GM12878 (cell line): ENCODE measurements around the gene GPR34. TPM values are rescaled to one million over a fixed set of nuclear protein-coding genes. Genes with fewer than 3 reads are reported as not detected.

Source experiments
- BMI1 ChIP-seq: fragments of 450-650 bp; IDR thresholded peaks from 2 replicates; pipeline ENCODE4 v1.6.1; 2016; ENCODE audit warnings: mild to moderate bottlenecking, moderate library complexity, borderline replicate concordance
- CBX3 ChIP-seq: fragments of 200-600 bp; sonication (generic); IDR thresholded peaks from 2 replicates; pipeline ENCODE4 v1.6.1; 2016; ENCODE audit warnings: low read depth, borderline replicate concordance
- CHD4 ChIP-seq: fragments of 200-600 bp; sonication (generic); IDR thresholded peaks from 2 replicates; pipeline ENCODE4 v1.6.1; 2016; ENCODE audit warnings: mild to moderate bottlenecking
- CREM ChIP-seq: IDR thresholded peaks from 2 replicates; pipeline ENCODE4 v1.6.1; 2014; ENCODE audit warnings: antibody characterized with exemption, low read depth
- CUX1 ChIP-seq: IDR thresholded peaks from 2 replicates; pipeline ENCODE4 v1.6.1; 2012; ENCODE audit warnings: improper control_type of control experiment, low read depth, low read length; ENCODE audit not compliant: insufficient replicate concordance
- DPF2 ChIP-seq: fragments of 450-650 bp; IDR thresholded peaks from 2 replicates; pipeline ENCODE4 v1.6.1; 2017; ENCODE audit warnings: mild to moderate bottlenecking
- EED ChIP-seq: sonication (generic); IDR thresholded peaks from 2 replicates; pipeline ENCODE4 v1.6.1; 2016; ENCODE audit warnings: antibody characterized with exemption, low read depth
- GABPA ChIP-seq: IDR thresholded peaks from 2 replicates; pipeline ENCODE4 v1.6.1; 2014; ENCODE audit warnings: antibody characterized with exemption, low read depth, mild to moderate bottlenecking, inconsistent platforms
- JUND ChIP-seq: IDR thresholded peaks from 2 replicates; pipeline ENCODE4 v1.6.1; 2012; ENCODE audit warnings: low read depth, mild to moderate bottlenecking, low read length, improper control_type of control experiment, moderate library complexity
- KDM1A ChIP-seq: fragments of 200-600 bp; sonication (generic); IDR thresholded peaks from 2 replicates; pipeline ENCODE4 v1.6.1; 2016; ENCODE audit warnings: borderline replicate concordance
- MEF2B ChIP-seq: fragments of 450-650 bp; IDR thresholded peaks from 2 replicates; pipeline ENCODE4 v1.6.1; 2018; ENCODE audit warnings: mild to moderate bottlenecking, moderate library complexity; ENCODE audit not compliant: partially characterized antibody, poor library complexity, severe bottlenecking
- MTA3 ChIP-seq: IDR thresholded peaks from 2 replicates; pipeline ENCODE4 v1.6.1; 2012; ENCODE audit warnings: low read length, inconsistent platforms, borderline replicate concordance
- MYC ChIP-seq: IDR thresholded peaks from 2 replicates; pipeline ENCODE4 v1.6.1; 2011; ENCODE audit warnings: mild to moderate bottlenecking, low read length, moderate library complexity, inconsistent platforms; ENCODE audit not compliant: insufficient read depth, insufficient replicate concordance, insufficient read length, severe bottlenecking
- NFIC ChIP-seq: IDR thresholded peaks from 2 replicates; pipeline ENCODE4 v1.6.1; 2012; ENCODE audit warnings: low read depth, mild to moderate bottlenecking, inconsistent platforms, low read length, moderate library complexity
- NRF1 ChIP-seq: conservative IDR thresholded peaks from 2 replicates; pipeline ENCODE4 v1.6.1; 2011; ENCODE audit warnings: mild to moderate bottlenecking, low read depth, low read length, improper control_type of control experiment
- PAX5 ChIP-seq: IDR thresholded peaks from 2 replicates; pipeline ENCODE4 v1.6.1; 2011; ENCODE audit warnings: low read depth, low read length, borderline replicate concordance
- PML ChIP-seq: IDR thresholded peaks from 2 replicates; pipeline ENCODE4 v1.6.1; 2012; ENCODE audit warnings: low read length, inconsistent platforms
- POLR2AphosphoS5 ChIP-seq: IDR thresholded peaks from 2 replicates; pipeline ENCODE4 v1.6.1; 2011; ENCODE audit warnings: mild to moderate bottlenecking, low read length, inconsistent platforms
- RB1 ChIP-seq: fragments of 450-650 bp; formaldehyde crosslinking; IDR thresholded peaks from 2 replicates; pipeline ENCODE4 v1.6.1; 2017; ENCODE audit warnings: mild to moderate bottlenecking, borderline replicate concordance
- SMAD1 ChIP-seq: fragments of 450-650 bp; IDR thresholded peaks from 2 replicates; pipeline ENCODE4 v1.6.1; 2018; ENCODE audit warnings: mild to moderate bottlenecking, low read depth; ENCODE audit not compliant: partially characterized antibody
- SP1 ChIP-seq: IDR thresholded peaks from one replicate; pipeline ENCODE4 v1.6.1; 2011; ENCODE audit warnings: low read depth, low read length
- SPI1 ChIP-seq: IDR thresholded peaks from 2 replicates; pipeline ENCODE4 v1.6.1; 2011; ENCODE audit warnings: low read depth, mild to moderate bottlenecking, low read length, moderate library complexity, borderline replicate concordance; ENCODE audit not compliant: insufficient read depth
- TARDBP ChIP-seq: IDR thresholded peaks from 2 replicates; pipeline ENCODE4 v1.6.1; 2016; ENCODE audit warnings: borderline replicate concordance
- TBL1XR1 ChIP-seq: IDR thresholded peaks from 2 replicates; pipeline ENCODE4 v1.6.1; 2012; ENCODE audit warnings: low read depth, low read length, improper control_type of control experiment
- TCF12 ChIP-seq: IDR thresholded peaks from 2 replicates; pipeline ENCODE4 v1.6.1; 2011; ENCODE audit warnings: low read depth, mild to moderate bottlenecking, low read length
- ZBED1 ChIP-seq: IDR thresholded peaks from 2 replicates; pipeline ENCODE4 v1.6.1; 2016; ENCODE audit warnings: borderline replicate concordance
- ZNF207 ChIP-seq: fragments of 450-650 bp; IDR thresholded peaks from 2 replicates; pipeline ENCODE4 v1.6.1; 2014; ENCODE audit warnings: antibody characterized with exemption, mild to moderate bottlenecking, borderline replicate concordance
- polyA plus RNA-seq, 11 experiments: library from polyadenylated mRNA; depleted of rRNA in 4 of 11; unstranded in 6 of 11; stranded (reverse) in 5 of 11; fragments of >200 nt; fragmentation: Nextera tagmentation in 4 of 11; fragmentation: Illumina TruSeq in 1 of 11; extraction: Ambion mirVana in 4 of 11; extraction: Trizol in 1 of 11; gene quantifications; 1 replicate in 1 of 11; 2 replicates in 10 of 11; pipeline versions ENCODE4 v1.2.1 to v1.2.3, GENCODE V29; 2011 to 2016; ENCODE audit warnings: inconsistent platforms in 2 of 11, missing spikeins in 2 of 11, low read depth in 1 of 11
- total RNA-seq, 4 experiments: library from RNA; depleted of rRNA in 3 of 4; stranded (reverse); fragments of >200 nt in 3 of 4; fragmentation: Illumina TruSeq in 1 of 4; extraction: Trizol in 1 of 4; gene quantifications; 2 replicates each; pipeline versions ENCODE4 v1.2.1 to v1.2.3, GENCODE V29; 2013 to 2021
- TF ChIP-seq, protein P1 (sequence below): IDR thresholded peaks from 2 replicates; pipeline ENCODE4 v1.6.1; 2012; ENCODE audit warnings: low read depth, low read length, improper control_type of control experiment

GPR34 gene
- total and polyA plus RNA-seq, 10 of the 15 experiments (the other 5 are each of a cell fraction or from before 2014, with no cell fraction given), result 0.12 to 0.84 (median 0.28) TPM; not detected in 1

DNA sequence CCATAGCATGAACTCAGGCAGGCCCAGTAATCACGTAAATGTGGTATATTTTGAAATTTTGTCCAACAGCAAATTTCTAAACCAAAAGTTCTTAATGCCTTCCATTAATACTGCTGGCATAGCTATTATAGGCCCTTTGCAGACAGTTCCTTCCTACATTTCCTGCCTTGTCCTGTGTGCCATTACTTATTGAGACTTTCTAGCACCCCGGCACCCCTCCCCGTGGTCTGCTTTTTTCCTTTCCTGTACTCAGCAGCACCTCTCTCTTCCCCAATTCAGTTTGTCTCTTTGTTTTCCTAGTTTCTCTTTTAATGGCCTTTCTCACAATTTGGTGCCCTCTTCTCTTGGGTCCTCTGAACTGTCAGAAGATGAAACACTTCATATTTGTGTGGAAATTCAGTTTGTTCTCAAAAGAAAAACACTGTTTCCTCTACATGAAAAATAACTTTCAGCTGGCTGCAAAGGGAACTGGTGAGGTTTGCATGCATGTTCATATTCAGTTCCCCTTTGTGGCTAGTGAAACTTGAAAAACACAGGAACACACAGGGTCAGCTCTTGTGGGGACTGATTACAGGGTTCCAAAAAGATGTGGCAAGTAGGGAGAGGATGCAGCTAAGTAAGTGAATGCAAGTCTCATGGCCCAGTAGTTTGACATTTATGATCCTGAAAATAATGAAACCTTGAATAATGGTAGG lies 17.1 kb downstream of the GPR34 start (continued):
- TF ChIP-seq POLR2AphosphoS5, result no peak
- TF ChIP-seq GABPA, result no peak
- no peak for TF ChIP-seq TBL1XR1
- peak; percentile 54; the same call in 1 of the 2 replicates for TF ChIP-seq DPF2
- peak; percentile 40 for TF ChIP-seq EED
- TF ChIP-seq ZNF207, result no peak
- 0 out of 2 replicates have a peak, but pooled peaks have one; percentile 49 for TF ChIP-seq TCF12
- TF ChIP-seq CHD4, result no peak
- TF ChIP-seq BMI1, result no peak
- no peak for TF ChIP-seq CBX3
- no peak for TF ChIP-seq PML
- TF ChIP-seq NFIC, result peak; percentile 81
- no peak for TF ChIP-seq NRF1
- TF ChIP-seq PAX5, result no peak
- TF ChIP-seq ZBED1, result no peak
- TF ChIP-seq CREM, result 0 out of 2 replicates have a peak, but pooled peaks have one; percentile 13
- TF ChIP-seq JUND, result no peak
- TF ChIP-seq MYC, result no peak
- no peak for TF ChIP-seq MEF2B
- TF ChIP-seq SPI1, result peak; percentile 97
- no peak for TF ChIP-seq KDM1A
- TF ChIP-seq RB1, result no peak
- TF ChIP-seq, protein P1, sequence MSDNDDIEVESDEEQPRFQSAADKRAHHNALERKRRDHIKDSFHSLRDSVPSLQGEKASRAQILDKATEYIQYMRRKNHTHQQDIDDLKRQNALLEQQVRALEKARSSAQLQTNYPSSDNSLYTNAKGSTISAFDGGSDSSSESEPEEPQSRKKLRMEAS, result no peak
- TF ChIP-seq CUX1, result no peak
- no peak for TF ChIP-seq SMAD1
- TF ChIP-seq MTA3, result 0 out of 2 replicates have a peak, but pooled peaks have one; percentile 73
- peak; percentile 15 for TF ChIP-seq SP1
- TF ChIP-seq TARDBP, result no peak
